GM21423 (cell line): ENCODE results near the gene SUGCT.

Experiments
- ATAC-seq: cut with Tn5 transposase; IDR thresholded peaks from one replicate; pipeline ENCODE4 v1.9.1; 2021; ENCODE audit warnings: mild to moderate bottlenecking, moderate library complexity; ENCODE audit not compliant: unreplicated experiment

Gene SUGCT

DNA sequence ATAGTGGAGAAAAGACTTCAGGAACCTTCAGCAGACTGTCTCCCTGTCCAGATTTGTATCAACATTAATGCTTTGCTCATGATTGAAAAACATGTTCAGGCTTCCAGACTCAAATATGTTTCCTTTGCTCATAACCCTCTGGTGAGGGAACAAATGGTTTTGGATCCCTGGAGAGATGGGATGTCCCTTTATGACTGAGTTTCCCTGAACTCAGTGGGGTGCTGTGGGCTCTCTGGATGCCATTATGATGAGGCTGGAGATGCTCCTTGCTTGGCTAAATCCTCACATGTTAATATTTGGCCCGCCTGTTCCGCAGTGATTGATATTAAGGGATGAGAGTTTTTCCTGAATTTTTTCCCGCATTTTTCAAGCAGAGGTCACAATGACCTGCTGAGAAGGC is 749.4 kb downstream of the SUGCT start:
- no peak for ATAC-seq

DNA sequence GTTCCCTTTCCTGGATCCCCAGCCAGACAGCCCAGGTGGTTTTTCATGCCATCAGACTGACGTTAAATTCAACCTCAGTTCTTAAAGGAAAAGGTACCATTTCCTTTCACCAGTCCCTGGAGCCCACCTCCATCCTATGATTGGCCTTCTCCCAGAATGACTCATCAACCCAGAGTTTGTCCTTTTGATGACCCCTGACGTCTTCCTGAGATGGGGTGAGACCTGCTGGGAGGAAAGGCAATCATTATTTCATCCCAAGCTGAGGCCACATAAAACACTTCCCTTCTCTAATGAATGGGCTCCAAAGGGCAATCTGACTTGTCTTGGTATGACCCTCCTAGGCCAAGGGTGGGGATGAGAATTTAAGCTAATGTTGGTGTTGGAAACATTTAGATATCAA is 750.7 kb downstream of the SUGCT start:
- no peak for ATAC-seq

- no peak for ATAC-seq
Measured at GRCh38 chr7:40887099-40887498, 752.3 kb downstream of the SUGCT start.

- ATAC-seq = no peak
Measured at GRCh38 chr7:40888499-40888898, 753.7 kb downstream of the SUGCT start.

DNA sequence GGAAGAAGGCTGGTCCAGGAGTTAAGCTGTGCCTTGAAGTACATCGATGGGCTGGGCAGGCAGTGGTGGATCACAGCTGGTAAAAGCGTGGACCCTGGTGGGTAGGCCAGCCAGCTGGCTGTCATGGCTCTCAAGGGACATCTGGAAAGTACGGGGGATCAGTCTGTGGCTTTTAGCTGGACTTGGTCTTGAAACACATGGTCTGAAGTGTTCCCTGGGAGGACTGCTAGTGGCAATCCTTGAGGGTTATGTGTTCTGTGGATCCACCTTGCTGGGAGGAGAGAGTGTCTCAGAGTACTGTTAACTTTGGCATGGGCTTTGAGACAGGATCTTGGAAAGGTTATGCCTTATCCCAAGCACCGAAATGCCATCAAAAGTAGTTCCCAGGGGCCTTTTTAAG is 754.3 kb downstream of the SUGCT start:
- ATAC-seq = no peak

DNA sequence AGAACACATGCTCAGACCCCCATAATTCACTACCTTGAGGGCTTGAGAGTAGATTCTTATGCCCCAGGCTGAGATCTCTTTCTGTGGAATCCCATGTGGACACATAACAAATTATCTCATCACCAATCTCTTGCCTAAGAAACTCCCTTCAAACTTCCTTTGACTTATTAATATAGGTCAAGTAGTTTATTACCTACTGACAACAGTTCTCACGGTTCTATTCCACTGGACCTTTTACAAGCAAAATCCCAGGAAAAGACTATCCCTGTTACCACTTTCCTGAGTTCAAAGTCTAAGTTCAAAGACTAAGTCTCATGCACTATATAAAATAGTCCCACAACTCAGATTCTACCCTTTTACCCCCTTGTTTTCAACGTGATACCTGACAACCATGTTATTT is 754.7 kb downstream of the SUGCT start:
- no peak for ATAC-seq

- ATAC-seq = no peak
Measured at GRCh38 chr7:40890088-40890692, 755.4 kb downstream of the SUGCT start.

DNA sequence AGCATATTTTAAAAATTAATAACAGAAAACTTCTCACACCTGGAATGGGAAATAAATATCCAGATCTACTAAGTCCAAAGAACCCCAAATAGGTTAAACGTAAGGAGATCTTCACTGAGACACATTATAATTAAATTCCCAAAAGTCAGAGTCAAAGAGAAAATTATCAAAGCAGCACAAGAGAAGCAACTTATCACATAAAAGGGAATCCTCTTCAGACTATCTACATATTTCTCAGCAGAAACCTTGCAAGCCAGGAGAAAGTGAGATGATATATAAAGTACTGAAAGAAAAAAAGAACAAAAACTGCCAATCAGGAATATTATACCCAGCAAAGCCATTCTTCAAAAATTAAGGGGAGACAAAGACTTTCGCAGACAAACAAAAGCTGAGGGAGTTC is 756.4 kb downstream of the SUGCT start:
- ATAC-seq = no peak

DNA sequence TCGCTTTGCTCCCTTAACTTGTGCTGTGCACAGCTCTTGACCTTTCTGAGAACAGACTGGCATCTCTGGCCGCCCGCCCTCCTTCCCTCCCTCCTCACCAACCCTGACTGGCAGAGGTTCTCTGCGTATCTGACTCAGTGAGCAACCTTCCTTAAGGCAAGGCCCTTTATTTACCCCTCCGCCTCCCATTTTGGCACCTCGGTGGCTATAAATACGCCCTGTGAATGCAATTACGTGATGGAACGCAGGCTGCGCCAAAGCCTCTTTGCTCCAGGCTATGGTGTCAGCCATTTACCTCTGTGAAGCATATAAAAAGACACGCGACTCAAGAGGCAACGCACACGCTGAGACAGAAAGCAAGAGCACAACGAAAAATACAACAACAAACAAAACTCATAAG is 764.3 kb downstream of the SUGCT start:
- ATAC-seq = no peak

DNA sequence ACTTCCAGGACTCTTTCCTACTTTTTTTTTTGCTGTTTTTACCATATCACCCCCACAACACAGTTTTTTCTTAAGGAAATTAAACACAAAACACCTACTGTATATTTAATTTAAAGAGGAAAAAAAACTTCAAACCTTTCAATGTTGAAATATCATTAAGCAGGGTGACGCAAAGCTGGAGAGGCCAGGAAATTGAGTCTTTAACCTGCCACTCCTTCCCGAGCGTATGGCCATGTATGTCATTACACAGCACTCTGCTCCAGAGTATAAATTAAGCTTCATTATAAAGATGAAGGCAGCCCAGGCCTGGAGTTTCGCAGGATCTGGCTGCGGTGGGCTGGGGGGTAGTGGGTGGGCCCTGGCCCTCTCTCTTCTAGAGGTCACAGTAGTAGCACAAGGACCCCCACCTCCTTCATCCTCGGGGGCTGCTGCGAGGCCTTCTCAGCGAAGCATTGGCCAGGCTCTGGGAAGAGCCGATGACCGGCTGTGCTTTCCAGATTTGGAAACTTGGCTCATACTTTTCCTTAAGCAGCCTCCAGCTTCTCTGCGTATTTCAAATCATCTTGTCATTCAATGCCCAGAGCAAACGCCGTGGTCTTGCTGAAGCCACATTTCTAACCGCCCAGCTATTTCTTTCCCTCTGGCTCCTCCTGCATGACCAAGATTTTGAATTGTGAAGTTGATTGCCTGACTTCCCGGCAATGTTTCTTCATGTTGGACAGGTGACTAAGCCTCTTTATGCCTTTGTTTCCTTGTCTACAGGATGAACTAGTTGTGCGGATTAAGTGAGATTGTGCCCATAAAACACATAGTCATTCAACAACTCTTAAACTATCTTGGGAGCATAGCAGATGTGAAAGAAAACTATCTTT is 765.1 kb downstream of the SUGCT start:
- no peak for ATAC-seq

DNA sequence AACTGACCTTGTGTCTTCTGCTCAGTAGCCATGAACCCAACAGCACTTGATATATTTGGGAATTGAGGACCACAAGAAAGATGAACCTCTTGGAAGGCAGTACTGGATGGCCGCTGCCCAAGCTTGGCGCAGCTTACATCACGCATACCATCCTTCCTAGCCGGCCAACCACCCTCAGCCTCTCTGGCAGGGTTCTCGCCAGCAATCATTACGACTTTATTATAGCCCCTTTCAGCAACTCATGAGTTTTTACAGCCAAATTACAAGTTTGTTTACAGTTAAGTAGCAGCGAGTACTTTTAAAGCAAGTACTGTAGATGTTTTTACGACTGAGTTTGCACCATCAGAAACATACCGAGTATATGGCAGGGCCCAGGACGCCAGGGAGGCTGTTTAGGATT is 769.1 kb downstream of the SUGCT start:
- ATAC-seq = no peak

- ATAC-seq = no peak
Measured at GRCh38 chr7:40907286-40907685, 772.5 kb downstream of the SUGCT start.

- ATAC-seq = no peak
Measured at GRCh38 chr7:40909346-40909980, 774.7 kb downstream of the SUGCT start.
